Progenitor cell of endocrine pancreas (in vitro differentiated cells): ENCODE measurements around the gene SLC16A5. TPM values are rescaled to one million over a fixed set of nuclear protein-coding genes. Genes with fewer than 3 reads are reported as not detected.

Experiments
- DNase-seq: peaks from one replicate; pipeline ENCODE4 v3.0.0; 2021; ENCODE audit warnings: low spot score; ENCODE audit not compliant: unreplicated experiment
- H3K27ac Mint-ChIP-seq: 2 replicates; pipeline ENCODE4 v1.8.0; 2021; ENCODE audit warnings: mild to moderate bottlenecking, moderate library complexity, mixed read lengths
- H3K27me3 Mint-ChIP-seq: 2 replicates; pipeline ENCODE4 v1.8.0; 2021; ENCODE audit warnings: mixed read lengths
- H3K36me3 Mint-ChIP-seq: 2 replicates; pipeline ENCODE4 v1.8.0; 2022; ENCODE audit warnings: mixed read lengths; ENCODE audit not compliant: insufficient read depth
- H3K4me1 Mint-ChIP-seq: 2 replicates; pipeline ENCODE4 v1.8.0; 2021; ENCODE audit warnings: low read depth, mixed read lengths
- H3K4me3 Mint-ChIP-seq: 2 replicates; pipeline ENCODE4 v1.8.0; 2021; ENCODE audit warnings: low read depth, mild to moderate bottlenecking, moderate library complexity, mixed read lengths
- H3K9me3 Mint-ChIP-seq: 2 replicates; pipeline ENCODE4 v1.8.0; 2021; ENCODE audit warnings: low read depth, mixed read lengths
- total RNA-seq: library from RNA; stranded (reverse); gene quantifications from 2 replicates; pipeline ENCODE4 v1.2.1, GENCODE V29; 2021
- TF ChIP-seq, protein P1 (sequence below): fragments of 200-600 bp; sonication (generic); IDR thresholded peaks from one replicate; pipeline ENCODE4 v1.5.0; 2021; ENCODE audit warnings: antibody characterized with exemption, mild to moderate bottlenecking; ENCODE audit not compliant: unreplicated experiment

Gene SLC16A5
- total RNA-seq, 1 donor from 2014 or later: 16.9 TPM

DNA sequence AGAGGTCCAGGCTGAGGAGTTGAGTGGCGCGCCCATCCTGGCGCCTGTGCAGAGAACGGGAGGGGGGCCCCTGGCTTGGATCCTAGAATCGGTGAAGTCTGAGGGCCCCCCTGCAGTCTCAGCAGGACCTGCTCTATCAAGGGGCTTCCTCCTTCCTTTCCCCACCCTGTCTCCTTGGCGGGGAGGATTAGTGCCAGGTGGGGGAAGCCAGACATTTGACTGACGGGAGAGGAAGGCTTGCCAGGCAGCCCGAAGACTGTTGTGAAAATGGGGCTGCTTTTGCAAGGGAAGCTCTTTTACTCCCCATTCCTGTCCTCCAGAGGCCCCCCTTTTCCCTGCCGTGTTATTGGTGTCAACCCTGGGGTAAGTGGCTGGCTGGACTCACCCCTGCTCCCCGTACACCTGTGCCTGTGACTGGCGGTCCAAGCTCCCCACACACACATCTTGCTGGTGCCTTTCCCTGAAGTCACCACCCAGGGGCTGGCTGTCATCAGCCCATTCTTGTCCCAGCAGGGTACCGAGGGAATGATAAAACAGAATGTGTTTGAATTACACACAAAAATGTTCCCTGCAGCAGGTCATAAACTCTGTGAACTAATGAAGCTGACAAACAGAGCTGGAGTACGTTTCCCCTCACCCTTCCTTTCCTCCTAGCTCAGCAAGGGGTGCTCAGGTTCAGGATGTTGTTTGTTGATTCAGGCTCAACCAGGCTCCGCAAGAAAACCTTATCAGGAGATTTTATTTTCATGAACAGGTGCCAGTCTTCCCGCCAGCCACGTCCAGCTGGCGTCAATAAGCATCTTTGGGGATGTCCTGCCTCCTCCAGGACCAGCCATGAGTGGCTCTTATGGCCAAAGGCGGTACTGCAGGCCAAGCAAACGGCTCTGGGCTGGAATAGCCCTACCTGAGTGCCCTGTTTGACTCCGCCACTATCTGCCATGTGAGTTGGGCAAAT lies 17.6 kb downstream of the SLC16A5 start:
- DNase-seq: peak; percentile 48
- TF ChIP-seq, protein P1, sequence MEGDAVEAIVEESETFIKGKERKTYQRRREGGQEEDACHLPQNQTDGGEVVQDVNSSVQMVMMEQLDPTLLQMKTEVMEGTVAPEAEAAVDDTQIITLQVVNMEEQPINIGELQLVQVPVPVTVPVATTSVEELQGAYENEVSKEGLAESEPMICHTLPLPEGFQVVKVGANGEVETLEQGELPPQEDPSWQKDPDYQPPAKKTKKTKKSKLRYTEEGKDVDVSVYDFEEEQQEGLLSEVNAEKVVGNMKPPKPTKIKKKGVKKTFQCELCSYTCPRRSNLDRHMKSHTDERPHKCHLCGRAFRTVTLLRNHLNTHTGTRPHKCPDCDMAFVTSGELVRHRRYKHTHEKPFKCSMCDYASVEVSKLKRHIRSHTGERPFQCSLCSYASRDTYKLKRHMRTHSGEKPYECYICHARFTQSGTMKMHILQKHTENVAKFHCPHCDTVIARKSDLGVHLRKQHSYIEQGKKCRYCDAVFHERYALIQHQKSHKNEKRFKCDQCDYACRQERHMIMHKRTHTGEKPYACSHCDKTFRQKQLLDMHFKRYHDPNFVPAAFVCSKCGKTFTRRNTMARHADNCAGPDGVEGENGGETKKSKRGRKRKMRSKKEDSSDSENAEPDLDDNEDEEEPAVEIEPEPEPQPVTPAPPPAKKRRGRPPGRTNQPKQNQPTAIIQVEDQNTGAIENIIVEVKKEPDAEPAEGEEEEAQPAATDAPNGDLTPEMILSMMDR: peak; percentile 73
- H3K4me3 Mint-ChIP-seq: no peak overlapping the region
- H3K36me3 Mint-ChIP-seq: peaks cover 4% of the 10 kb centered on the region
- no peak overlapping the region for H3K27ac Mint-ChIP-seq
- H3K9me3 Mint-ChIP-seq: no peaks in the 10 kb centered on the region
- H3K27me3 Mint-ChIP-seq: peaks cover 9% of the 10 kb centered on the region
- H3K4me1 Mint-ChIP-seq: peaks cover 5% of the 10 kb centered on the region

DNA sequence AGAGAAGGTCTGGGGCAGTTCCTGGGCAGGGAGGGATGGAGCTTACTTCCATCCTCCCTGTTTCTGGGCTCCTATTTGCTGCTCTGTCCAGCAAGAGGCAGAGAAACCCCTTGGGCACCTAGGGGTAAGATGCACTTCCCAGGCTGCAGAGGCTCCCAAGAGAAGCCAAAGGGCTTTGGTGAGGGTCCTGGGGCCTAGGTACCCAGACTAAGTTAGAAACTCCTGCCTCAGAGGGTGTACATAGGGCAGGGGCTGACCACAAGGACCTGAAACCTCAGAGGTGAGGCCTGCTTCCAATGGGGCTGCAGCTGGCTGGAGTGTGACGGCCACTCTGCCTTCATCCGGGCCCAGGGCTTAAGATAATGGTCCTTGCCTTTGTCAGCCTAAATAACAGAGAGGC lies 20.4 kb downstream of the SLC16A5 start:
- Mint-ChIP-seq H3K27ac (no peak overlapping the region), H3K9me3 (no peaks in the 10 kb centered on the region), H3K4me1 (peaks cover 11% of the 10 kb centered on the region), H3K27me3 (peaks cover 9% of the 10 kb centered on the region), H3K4me3 (peak overlapping the region; percentile 86), H3K36me3 (peaks cover 7% of the 10 kb centered on the region)
- TF ChIP-seq, protein P1: no peak
- DNase-seq: no peak

DNA sequence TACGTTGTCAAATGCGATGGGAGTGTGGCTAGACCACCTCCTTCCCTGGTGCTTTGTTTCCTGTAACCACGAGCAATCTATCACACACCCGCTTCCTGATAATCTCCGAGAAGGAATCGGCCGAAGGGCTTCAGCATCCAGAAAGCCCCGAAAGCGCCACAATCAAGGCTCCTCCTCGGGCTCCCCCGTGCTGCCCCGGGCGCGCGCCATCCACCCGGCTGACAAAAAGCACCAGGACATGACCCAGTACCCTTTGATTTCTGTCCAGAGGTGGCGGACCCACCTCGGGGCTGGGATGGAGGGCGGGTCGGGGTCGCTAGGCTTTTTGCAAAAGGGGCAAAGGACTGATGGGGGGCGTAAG lies 21.3 kb downstream of the SLC16A5 start:
- TF ChIP-seq, protein P1: no peak
- peaks cover 9% of the 10 kb centered on the region for H3K27me3 Mint-ChIP-seq
- H3K9me3 Mint-ChIP-seq: no peaks in the 10 kb centered on the region
- DNase-seq: no peak
- peaks cover 7% of the 10 kb centered on the region for H3K36me3 Mint-ChIP-seq
- H3K4me1 Mint-ChIP-seq: peaks cover 12% of the 10 kb centered on the region
- peak overlapping the region; percentile 86 for H3K4me3 Mint-ChIP-seq
- H3K27ac Mint-ChIP-seq: no peak overlapping the region

- peaks cover 9% of the 10 kb centered on the region for H3K27me3 Mint-ChIP-seq
- H3K27ac Mint-ChIP-seq: peak within 1 kb of the TSS; percentile 95
- DNase-seq: peak; percentile 82
- H3K36me3 Mint-ChIP-seq: peaks cover 10% of the 10 kb centered on the region
- H3K4me3 Mint-ChIP-seq: peak within 1 kb of the TSS; percentile 86
- TF ChIP-seq, protein P1: no peak
- H3K4me1 Mint-ChIP-seq: peaks cover 15% of the 10 kb centered on the region
- no peaks in the 10 kb centered on the region for H3K9me3 Mint-ChIP-seq
Observed at GRCh38 chr17:75109407-75110233, 21.9 kb downstream of the SLC16A5 start, which contains the start of gene ARMC7. Gene ARMC7, plus strand, starts transcription at chr17:75109969. Its CDS starts 320 bp downstream, at chr17:75110289.
